ENCODE results near the gene KRT28. TPM values are rescaled to one million over a fixed set of nuclear protein-coding genes. Genes with fewer than 3 reads are reported as not detected.

KRT28 gene
- total RNA-seq, 1 experiment from 2014 or later = not detected

- no peak for DNase-seq (ENCODE audit: low read depth, low spot score)
- H3K4me1 ChIP-seq (ENCODE audit: control insufficient read depth, insufficient read depth, low read length) = no peaks in the 10 kb centered on the region
- no peak for ATAC-seq
- H3K9me3 ChIP-seq (ENCODE audit: control insufficient read depth, insufficient read depth, low read depth, low read length) = no peaks in the 10 kb centered on the region
- no peaks in the 10 kb centered on the region for H3K36me3 ChIP-seq (ENCODE audit: control insufficient read depth, insufficient read depth, low read length)
- ChIA-PET POLR2A (no interaction called here), CTCF (no interaction called here)
- intact Hi-C loops (cut with micrococcal nuclease; ENCODE audit: unreplicated experiment) (no loop called here), in situ Hi-C loops (cut with HindIII; ENCODE audit: low pct_unique_long_range_greater_than_20kb, low sequenced_read_pairs) (no loop called here)
- BruUV-seq (replicated peaks) = no TSS peak
- H3K27me3 ChIP-seq (ENCODE audit: control insufficient read depth, insufficient read depth, low read length) = peaks cover 15% of the 10 kb centered on the region
- H3K4me3 ChIP-seq (ENCODE audit: low read depth in 2 of 2, low read length in 2 of 2) = no peak overlapping the region
- H3K27ac ChIP-seq (ENCODE audit: low read length) = no peak overlapping the region
- no peak for TF ChIP-seq REST (IDR thresholded peaks at IDR 0.05; ENCODE audit: insufficient read depth in 1 of 2, low read depth in 2 of 2, low read length in 1 of 2)
- TF ChIP-seq SIN3A (IDR thresholded peaks at IDR 0.05; ENCODE audit: borderline replicate concordance, insufficient read depth, low read depth, low read length) = no peak
- TF ChIP-seq POLR2AphosphoS5 (IDR thresholded peaks at IDR 0.05; ENCODE audit: low read depth, low read length) = no peak
- no peak for TF ChIP-seq CTCF (IDR thresholded peaks at IDR 0.05)
- TF ChIP-seq TCF7L2 (IDR thresholded peaks at IDR 0.05; ENCODE audit: low read depth, low read length) = no peak
Measured at GRCh38 chr17:40777971-40778370, 21.8 kb downstream of the KRT28 start.

GRCh38 chr17:40777459-40777858 lies 22.3 kb downstream of the KRT28 start:
- H3K9me3 ChIP-seq (ENCODE audit: control insufficient read depth, insufficient read depth, low read depth, low read length) = no peaks in the 10 kb centered on the region

More at GRCh38 chr17:40777459-40777858, 22.3 kb downstream of the KRT28 start:
- ATAC-seq = no peak
- H3K27ac ChIP-seq (ENCODE audit: low read length) = no peak overlapping the region
- ChIA-PET CTCF (no interaction called here), POLR2A (no interaction called here)
- no TSS peak for BruUV-seq (replicated peaks)
- peaks cover 18% of the 10 kb centered on the region for H3K27me3 ChIP-seq (ENCODE audit: control insufficient read depth, insufficient read depth, low read length)
- H3K36me3 ChIP-seq (ENCODE audit: control insufficient read depth, insufficient read depth, low read length) = no peaks in the 10 kb centered on the region
- in situ Hi-C loops (cut with HindIII; ENCODE audit: low pct_unique_long_range_greater_than_20kb, low sequenced_read_pairs) (no loop called here), intact Hi-C loops (cut with micrococcal nuclease; ENCODE audit: unreplicated experiment) (no loop called here)
- no peak for TF ChIP-seq CTCF (IDR thresholded peaks at IDR 0.05)
- TF ChIP-seq REST (IDR thresholded peaks at IDR 0.05; ENCODE audit: insufficient read depth in 1 of 2, low read depth in 2 of 2, low read length in 1 of 2) = no peak
- TF ChIP-seq POLR2AphosphoS5 (IDR thresholded peaks at IDR 0.05; ENCODE audit: low read depth, low read length) = no peak
- TF ChIP-seq SIN3A (IDR thresholded peaks at IDR 0.05; ENCODE audit: borderline replicate concordance, insufficient read depth, low read depth, low read length) = no peak
- no peak for DNase-seq (ENCODE audit: low read depth, low spot score)
- no peak overlapping the region for H3K4me3 ChIP-seq (ENCODE audit: low read depth in 2 of 2, low read length in 2 of 2)
- H3K4me1 ChIP-seq (ENCODE audit: control insufficient read depth, insufficient read depth, low read length) = no peaks in the 10 kb centered on the region

Measured in Panc1 (cell line).